Neural cell (in vitro differentiated cells): ENCODE measurements around the gene SLC4A2. TPM values are rescaled to one million over a fixed set of nuclear protein-coding genes. Genes with fewer than 3 reads are reported as not detected.

ENCODE experiments used
- H2AFZ ChIP-seq: fragments of 200-600, 300-800 bp; sonication (generic), shearing (Covaris generic); 2 replicates; pipeline ENCODE4 v1.6.0; 2014; ENCODE audit warnings: low read depth, mild to moderate bottlenecking, antibody characterized with exemption, low read length, moderate library complexity
- H3F3A ChIP-seq: fragments of 200-600 bp; shearing (Covaris generic); 2 replicates; pipeline ENCODE4 v1.6.1; 2016; ENCODE audit warnings: mild to moderate bottlenecking, moderate library complexity, mixed read lengths, antibody characterized with exemption, low read length; ENCODE audit not compliant: insufficient read depth, poor library complexity, severe bottlenecking
- H3K27ac ChIP-seq: fragments of 200-600, 300-800 bp; sonication (generic), shearing (Covaris generic); 2 replicates; pipeline ENCODE4 v1.5.1; 2014; ENCODE audit warnings: mild to moderate bottlenecking, low read length, moderate library complexity
- H3K27me3 ChIP-seq: fragments of 300-800, 200-600 bp; sonication (generic), shearing (Covaris generic); 2 replicates; pipeline ENCODE4 v1.6.0; 2014; ENCODE audit warnings: mild to moderate bottlenecking, low read depth, low read length, moderate library complexity; ENCODE audit not compliant: insufficient read depth
- H3K36me3 ChIP-seq: fragments of 300-800, 200-600 bp; sonication (generic), shearing (Covaris generic); 2 replicates; pipeline ENCODE4 v1.5.1; 2014; ENCODE audit warnings: mild to moderate bottlenecking, antibody characterized with exemption, low read length, moderate library complexity; ENCODE audit not compliant: insufficient read depth
- H3K4me2 ChIP-seq: fragments of 300-800, 200-600 bp; sonication (generic), shearing (Covaris generic); 2 replicates; pipeline ENCODE4 v1.6.0; 2014; ENCODE audit warnings: mild to moderate bottlenecking, low read length
- H3K4me3 ChIP-seq: fragments of 300-800, 200-600 bp; sonication (generic), shearing (Covaris generic); 2 replicates; pipeline ENCODE4 v1.5.1; 2014; ENCODE audit warnings: mild to moderate bottlenecking, low read length, moderate library complexity
- H3K79me2 ChIP-seq: fragments of 200-600 bp; shearing (Covaris generic); replicated peaks from 2 replicates; pipeline ENCODE4 v1.6.0; 2014; ENCODE audit warnings: mild to moderate bottlenecking, low read length, moderate library complexity; ENCODE audit not compliant: insufficient read depth
- H3K9ac ChIP-seq: fragments of 300-800, 200-600 bp; sonication (generic), shearing (Covaris generic); 2 replicates; pipeline ENCODE4 v1.6.1; 2016; ENCODE audit warnings: mild to moderate bottlenecking, low read length, mixed read lengths
- H3K9me2 ChIP-seq: fragments of 200-600 bp; shearing (Covaris generic); 2 replicates; pipeline ENCODE4 v1.6.1; 2016; ENCODE audit warnings: mild to moderate bottlenecking, low read length, mixed read lengths; ENCODE audit not compliant: insufficient read depth
- H3K9me3 ChIP-seq: fragments of 200-600, 300-800 bp; sonication (generic), shearing (Covaris generic); 2 replicates; pipeline ENCODE4 v1.6.1; 2016; ENCODE audit warnings: mild to moderate bottlenecking, mixed run types, low read length, moderate library complexity, mixed read lengths
- H4K20me1 ChIP-seq: fragments of 200-600 bp; shearing (Covaris generic); 2 replicates; pipeline ENCODE4 v1.6.1; 2016; ENCODE audit warnings: mild to moderate bottlenecking, mixed run types; ENCODE audit not compliant: insufficient read depth
- CTCF ChIP-seq: fragments of 450-650 bp; IDR thresholded peaks from 2 replicates; pipeline ENCODE4 v1.5.1; 2014; ENCODE audit warnings: antibody characterized with exemption, mild to moderate bottlenecking, moderate library complexity; ENCODE audit not compliant: poor library complexity, severe bottlenecking
- EP300 ChIP-seq: fragments of 450-650 bp; conservative IDR thresholded peaks from 2 replicates; pipeline ENCODE4 v1.6.1; 2014; ENCODE audit warnings: antibody characterized with exemption, mild to moderate bottlenecking, moderate library complexity; ENCODE audit not compliant: poor library complexity, severe bottlenecking
- EZH2 ChIP-seq: fragments of 200-600, 300-800 bp; shearing (Covaris generic), sonication (generic); IDR thresholded peaks from 2 replicates; pipeline ENCODE4 v1.6.1; 2014; ENCODE audit warnings: antibody characterized with exemption, low read length, borderline replicate concordance, mild to moderate bottlenecking; ENCODE audit not compliant: insufficient read depth, poor library complexity, severe bottlenecking
- MXI1 ChIP-seq: fragments of 450-650 bp; conservative IDR thresholded peaks from 2 replicates; pipeline ENCODE4 v1.6.1; 2014; ENCODE audit warnings: antibody characterized with exemption, mild to moderate bottlenecking; ENCODE audit not compliant: poor library complexity, severe bottlenecking
- POLR2AphosphoS5 ChIP-seq: IDR thresholded peaks from 2 replicates; pipeline ENCODE4 v1.6.1; 2012
- RAD21 ChIP-seq: fragments of 450-650 bp; conservative IDR thresholded peaks from 2 replicates; pipeline ENCODE4 v1.6.1; 2014; ENCODE audit warnings: antibody characterized with exemption, mild to moderate bottlenecking, moderate library complexity
- REST ChIP-seq: IDR thresholded peaks from 2 replicates; pipeline ENCODE4 v1.6.1; 2012; ENCODE audit warnings: borderline replicate concordance
- SMC3 ChIP-seq: fragments of 450-650 bp; conservative IDR thresholded peaks from 2 replicates; pipeline ENCODE4 v1.6.1; 2014; ENCODE audit warnings: antibody characterized with exemption, mild to moderate bottlenecking, moderate library complexity; ENCODE audit not compliant: poor library complexity
- TAF1 ChIP-seq: IDR thresholded peaks from 2 replicates; pipeline ENCODE4 v1.6.1; 2012; ENCODE audit warnings: low read depth
- polyA plus RNA-seq: library from polyadenylated mRNA; depleted of rRNA; stranded (reverse); fragments of >200 nt; gene quantifications from 2 replicates; pipeline ENCODE4 v1.2.3, GENCODE V29; 2014

The SLC4A2 gene
- polyA plus RNA-seq, 1 donor from 2014 or later, result 2.4 TPM

GRCh38 chr7:151033864-151034249 is 25.5 kb upstream of the SLC4A2 start:
- no peaks in the 10 kb centered on the region for H3K36me3 ChIP-seq
- no peaks in the 10 kb centered on the region for H3F3A ChIP-seq
- no peak overlapping the region for H3K27ac ChIP-seq
- H2AFZ ChIP-seq, result no peak overlapping the region
- no peaks in the 10 kb centered on the region for H3K9me2 ChIP-seq
- H3K27me3 ChIP-seq, result no peaks in the 10 kb centered on the region
- H3K9ac ChIP-seq, result no peak overlapping the region
- no peak overlapping the region for H3K4me2 ChIP-seq
- H3K4me3 ChIP-seq, result no peak overlapping the region
- no peaks in the 10 kb centered on the region for H3K9me3 ChIP-seq
- no peaks in the 10 kb centered on the region for H4K20me1 ChIP-seq
- peaks cover 3% of the 10 kb centered on the region for H3K79me2 ChIP-seq
- TF ChIP-seq CTCF, result no peak
- TF ChIP-seq EP300, result no peak
- no peak for TF ChIP-seq TAF1
- no peak for TF ChIP-seq POLR2AphosphoS5
- no peak for TF ChIP-seq RAD21
- TF ChIP-seq EZH2, result no peak
- TF ChIP-seq SMC3, result no peak
- no peak for TF ChIP-seq REST
- TF ChIP-seq MXI1, result no peak

- Histone ChIP-seq H3K9ac (no peak overlapping the region), H3K27me3 (no peaks in the 10 kb centered on the region), H3K9me2 (no peaks in the 10 kb centered on the region), H3K36me3 (no peaks in the 10 kb centered on the region), H2AFZ (no peak overlapping the region), H4K20me1 (no peaks in the 10 kb centered on the region), H3K27ac (no peak overlapping the region), H3K4me3 (no peak overlapping the region), H3K9me3 (no peaks in the 10 kb centered on the region), H3K4me2 (no peak overlapping the region), H3K79me2 (no peaks in the 10 kb centered on the region), H3F3A (no peaks in the 10 kb centered on the region)
- TF ChIP-seq EZH2, result no peak
- no peak for TF ChIP-seq CTCF
- no peak for TF ChIP-seq TAF1
- no peak for TF ChIP-seq EP300
- TF ChIP-seq RAD21, result no peak
- TF ChIP-seq MXI1, result no peak
- no peak for TF ChIP-seq POLR2AphosphoS5
- TF ChIP-seq SMC3, result no peak
- no peak for TF ChIP-seq REST
These were observed 24.9 kb upstream of the SLC4A2 start for GRCh38 chr7:151034312-151035025.
